Kidney glomerular epithelial cell (primary cell): Measurements from ENCODE around the gene CEP162.
A peak's percentile ranks its signal among the peaks of the same experiment; 100 is the strongest.
"Not testable (repeated sequence)": the region's sequence is repeated elsewhere in the genome, so short reads cannot be mapped to it uniquely, and the experiment has no call there.

Experiments used
- DNase-seq: peaks from one replicate; lab custom pipeline; 2025; lab: John Stamatoyannopoulos, UW

The CEP162 gene

GRCh38 chr6:84227434-84228197 is at the start of gene CEP162:
CEP162 (minus strand) TSS chr6:84227643; CDS start chr6:84226393, 1,250 bp downstream.
- peak; percentile 91 for DNase-seq

GRCh38 chr6:84274856-84275255 is 47.4 kb upstream of the CEP162 start:
- no peak for DNase-seq

- no peak for DNase-seq
These were observed 45.8 kb upstream of the CEP162 start for GRCh38 chr6:84273048-84273809.

GRCh38 chr6:84272298-84272697 is 44.9 kb upstream of the CEP162 start:
- DNase-seq, result no peak

- DNase-seq, result no peak
These were observed 43.7 kb upstream of the CEP162 start for GRCh38 chr6:84271061-84271716.

- no peak for DNase-seq
These were observed 42.7 kb upstream of the CEP162 start for GRCh38 chr6:84269947-84270733.

GRCh38 chr6:84268781-84269180 is 41.3 kb upstream of the CEP162 start:
- DNase-seq, result no peak

GRCh38 chr6:84263557-84263956 is 36.1 kb upstream of the CEP162 start:
- DNase-seq, result no peak

GRCh38 chr6:84260926-84261325 is 33.5 kb upstream of the CEP162 start:
- no peak for DNase-seq

GRCh38 chr6:84260196-84260595 is 32.8 kb upstream of the CEP162 start:
- no peak for DNase-seq

GRCh38 chr6:84258866-84259265 is 31.4 kb upstream of the CEP162 start:
- DNase-seq, result no peak

GRCh38 chr6:84258268-84258667 is 30.8 kb upstream of the CEP162 start:
- no peak for DNase-seq

GRCh38 chr6:84255641-84256040 is 28.2 kb upstream of the CEP162 start:
- no peak for DNase-seq

GRCh38 chr6:84253380-84253779 is 25.9 kb upstream of the CEP162 start:
- DNase-seq, result no peak

GRCh38 chr6:84251891-84252539 is 24.6 kb upstream of the CEP162 start:
- DNase-seq, result no peak

- DNase-seq, result no peak
These were observed 22.3 kb upstream of the CEP162 start for GRCh38 chr6:84249724-84250123.

- DNase-seq, result not testable (repeated sequence)
These were observed 17.1 kb upstream of the CEP162 start for GRCh38 chr6:84244416-84245081.

GRCh38 chr6:84243240-84243639 is 15.8 kb upstream of the CEP162 start:
- no peak for DNase-seq

- no peak for DNase-seq
These were observed 14.8 kb upstream of the CEP162 start for GRCh38 chr6:84242265-84242664.

- DNase-seq, result no peak
These were observed 728 bp upstream of the CEP162 start for GRCh38 chr6:84228198-84228543.

GRCh38 chr6:84227044-84227433 is 404 bp downstream of the CEP162 start:
- DNase-seq, result no peak
